D341Med (cell line): Measurements from ENCODE around the gene GRIK3.
"Not testable (repeated sequence)": the region's sequence is repeated elsewhere in the genome, so short reads cannot be mapped to it uniquely, and the experiment has no call there.

Source experiments
- DNase-seq: peaks from one replicate; pipeline ENCODE4 v3.0.0; 2012; ENCODE audit warnings: low spot score

The GRIK3 gene

GRCh38 chr1:36784147-36784859, 250.0 kb downstream of the GRIK3 start:
- DNase-seq, result no peak

- no peak for DNase-seq
Observed at GRCh38 chr1:36783475-36783874, 250.8 kb downstream of the GRIK3 start.

GRCh38 chr1:36782785-36783184, 251.5 kb downstream of the GRIK3 start:
- DNase-seq, result no peak

- no peak for DNase-seq
Observed at GRCh38 chr1:36782085-36782484, 252.2 kb downstream of the GRIK3 start.

- no peak for DNase-seq
Observed at GRCh38 chr1:36781098-36781497, 253.2 kb downstream of the GRIK3 start.

GRCh38 chr1:36778740-36779139, 255.6 kb downstream of the GRIK3 start:
- no peak for DNase-seq

- no peak for DNase-seq
Observed at GRCh38 chr1:36776948-36777831, 257.1 kb downstream of the GRIK3 start.

- no peak for DNase-seq
Observed at GRCh38 chr1:36776256-36776655, 258.1 kb downstream of the GRIK3 start.

GRCh38 chr1:36775716-36776115, 258.6 kb downstream of the GRIK3 start:
- no peak for DNase-seq

- DNase-seq, result no peak
Observed at GRCh38 chr1:36773827-36774541, 260.3 kb downstream of the GRIK3 start.

- DNase-seq, result no peak
Observed at GRCh38 chr1:36772647-36773495, 261.4 kb downstream of the GRIK3 start.

GRCh38 chr1:36771660-36772284, 262.5 kb downstream of the GRIK3 start:
- DNase-seq, result no peak

GRCh38 chr1:36771240-36771639, 263.1 kb downstream of the GRIK3 start:
- DNase-seq, result no peak

GRCh38 chr1:36769886-36770830, 264.2 kb downstream of the GRIK3 start:
- peak; percentile 64 for DNase-seq

- no peak for DNase-seq
Observed at GRCh38 chr1:36768486-36769178, 265.7 kb downstream of the GRIK3 start.

- DNase-seq, result not testable (repeated sequence)
Observed at GRCh38 chr1:36767429-36767828, 266.9 kb downstream of the GRIK3 start.

GRCh38 chr1:36766481-36766880, 267.8 kb downstream of the GRIK3 start:
- DNase-seq, result no peak

GRCh38 chr1:36765785-36766300, 268.5 kb downstream of the GRIK3 start:
- DNase-seq, result no peak

GRCh38 chr1:36764798-36765197, 269.5 kb downstream of the GRIK3 start:
- DNase-seq, result peak; percentile 85
